HepG2 (cell line): ENCODE results near the gene PPP2R5C. TPM values are rescaled to one million over a fixed set of nuclear protein-coding genes. Genes with fewer than 3 reads are reported as not detected.

Experiments
- ATAC-seq: fragments of 200-7000 bp; cut with Tn5 transposase; 3 replicates; pipeline ENCODE4 v1.9.1; 2020; ENCODE audit warnings: mild to moderate bottlenecking, moderate library complexity
- BruUV-seq: library from RNA; stranded (reverse); fragments of 400-500 nt; replicated peaks from 2 replicates; lab custom pipeline; 2021; lab: Mats Ljungman, UMichigan
- CTCF ChIA-PET: fragments of 300-600 bp; formaldehyde crosslinking; extraction: SDS; loops from one replicate; lab custom pipeline; 2021; ENCODE audit warnings: low total read pairs, inconsistent platforms, low intra/inter-chr PET ratio; lab: Yijun Ruan, JAX
- POLR2A ChIA-PET: fragments of 350-600 bp; sonication (Branson Sonifier 250); formaldehyde crosslinking; loops from one replicate; lab custom pipeline; 2020; ENCODE audit warnings: antibody characterized with exemption, inconsistent platforms; lab: Yijun Ruan, JAX
- DNase-seq: peaks from one replicate; pipeline ENCODE4 v3.0.0-alpha.2; 2015; ENCODE audit warnings: low spot score
- FAIRE-seq: peaks from 3 replicates; lab custom pipeline; 2011; peaks lifted over from hg19 to GRCh38; lab: Jason Lieb, UNC
- H2AFZ ChIP-seq: one replicate; pipeline ENCODE4 v1.6.1; 2011; ENCODE audit warnings: low read length, inconsistent platforms
- H3K27ac ChIP-seq: fragments of 300-600 bp; 3 replicates; pipeline ENCODE4 v1.8.0; 2011; ENCODE audit warnings: mixed run types, mild to moderate bottlenecking, mixed read lengths, low read length, inconsistent platforms; ENCODE audit not compliant: insufficient read depth; ENCODE audit errors: extremely low read length
- H3K27me3 ChIP-seq, 2 experiments: fragments of 200-600 bp in 1 of 2; 2 replicates in 1 of 2; 3 replicates in 1 of 2; pipeline versions ENCODE4 v1.6.0 to v1.8.0; 2011; ENCODE audit warnings: low read length in 2 of 2, mild to moderate bottlenecking in 2 of 2, moderate library complexity in 2 of 2, inconsistent platforms in 1 of 2; ENCODE audit not compliant: insufficient read depth in 2 of 2, control insufficient read depth in 1 of 2
- H3K36me3 ChIP-seq, 2 experiments: fragments of 200-600 bp in 1 of 2; replicated peaks in 1 of 2; 2 replicates in 1 of 2; 3 replicates in 1 of 2; pipeline versions ENCODE4 v1.5.1 to v1.8.0; 2011; ENCODE audit warnings: low read length in 2 of 2, inconsistent platforms in 1 of 2; ENCODE audit not compliant: insufficient read depth in 2 of 2, control insufficient read depth in 1 of 2
- H3K4me1 ChIP-seq: 2 replicates; pipeline ENCODE4 v1.5.1; 2012; ENCODE audit warnings: low read length, inconsistent platforms; ENCODE audit not compliant: insufficient read depth
- H3K4me2 ChIP-seq: 2 replicates; pipeline ENCODE4 v1.6.0; 2011; ENCODE audit warnings: low read depth, low read length, inconsistent platforms
- H3K4me3 ChIP-seq, 3 experiments: fragments of 200-600 bp in 1 of 3; sonication (generic), shearing (Covaris generic) in 1 of 3; replicated peaks in 1 of 3; 2 replicates each; pipeline ENCODE4 v1.5.1; 2011 to 2016; ENCODE audit warnings: low read length in 3 of 3, inconsistent platforms in 2 of 3, low read depth in 2 of 3, mild to moderate bottlenecking in 2 of 3, control low read depth in 1 of 3, mixed read lengths in 1 of 3; ENCODE audit not compliant: insufficient read depth in 1 of 3
- H3K79me2 ChIP-seq: one replicate; pipeline ENCODE4 v1.6.1; 2011; ENCODE audit warnings: low read length, inconsistent platforms; ENCODE audit not compliant: insufficient read depth
- H3K9ac ChIP-seq: 2 replicates; pipeline ENCODE4 v1.6.0; 2011; ENCODE audit warnings: mild to moderate bottlenecking, low read depth, low read length, inconsistent platforms; ENCODE audit not compliant: insufficient read depth
- H3K9me3 ChIP-seq: 2 replicates; pipeline ENCODE4 v1.5.1; 2012; ENCODE audit warnings: mild to moderate bottlenecking, low read length
- H4K20me1 ChIP-seq: 2 replicates; pipeline ENCODE4 v1.6.0; 2011; ENCODE audit warnings: inconsistent platforms, mild to moderate bottlenecking, low read length, moderate library complexity; ENCODE audit not compliant: insufficient read depth
- ARNT ChIP-seq: fragments of 450-650 bp; IDR thresholded peaks from 2 replicates; pipeline ENCODE4 v1.6.1; 2017
- ATF2 ChIP-seq: sonication (generic); formaldehyde crosslinking; IDR thresholded peaks from 2 replicates; pipeline ENCODE4 v1.4.0; 2020; ENCODE audit warnings: missing genetic modification reagents
- HCFC1 ChIP-seq: fragments of 150-350 bp; IDR thresholded peaks from 2 replicates; pipeline ENCODE4 v1.6.1; 2014; ENCODE audit warnings: low read depth, low read length
- KLF15 ChIP-seq: sonication (generic); formaldehyde crosslinking; IDR thresholded peaks from 2 replicates; pipeline ENCODE4 v1.8.1; 2023; ENCODE audit warnings: borderline replicate concordance, mild to moderate bottlenecking, inconsistent platforms, missing genetic modification reagents, mixed read lengths
- KMT2B ChIP-seq: IDR thresholded peaks from 2 replicates; pipeline ENCODE4 v1.6.1; 2016; ENCODE audit warnings: missing genetic modification reagents, missing compliant biosample characterization
- POGK ChIP-seq: sonication (generic); formaldehyde crosslinking; conservative IDR thresholded peaks from 2 replicates; pipeline ENCODE4 v1.8.0; 2022; ENCODE audit warnings: mild to moderate bottlenecking, moderate library complexity, missing genetic modification reagents
- SAP130 ChIP-seq: IDR thresholded peaks from 2 replicates; pipeline ENCODE4 v1.6.1; 2016; ENCODE audit warnings: low read depth
- SNAPC2 ChIP-seq: sonication (generic); formaldehyde crosslinking; IDR thresholded peaks from 2 replicates; pipeline ENCODE4 v1.8.1; 2022; ENCODE audit warnings: mild to moderate bottlenecking, missing genetic modification reagents
- SNRNP70 ChIP-seq: fragments of 200-400 bp; formaldehyde crosslinking; IDR thresholded peaks from 2 replicates; pipeline ENCODE4 v1.6.1; 2017; ENCODE audit warnings: mild to moderate bottlenecking, low read depth, low read length, moderate library complexity
- ZBTB14 ChIP-seq: sonication (generic); formaldehyde crosslinking; IDR thresholded peaks from 2 replicates; pipeline ENCODE4 v1.4.0; 2020; ENCODE audit warnings: missing genetic modification reagents
- ZNF138 ChIP-seq: sonication (generic); formaldehyde crosslinking; IDR thresholded peaks from 2 replicates; pipeline ENCODE4 v1.5.0; 2020; ENCODE audit warnings: mild to moderate bottlenecking, low read depth, missing genetic modification reagents
- ZNF350 ChIP-seq: sonication (generic); formaldehyde crosslinking; IDR thresholded peaks from 2 replicates; pipeline ENCODE4 v1.4.0; 2020; ENCODE audit warnings: mild to moderate bottlenecking, low read depth, missing genetic modification reagents, borderline replicate concordance
- WGBS: methylation state at CpG from one replicate; pipeline ENCODE4 v1.1.6; 2017; ENCODE audit warnings: low lambda C conversion rate; 5-methylcytosine and 5-hydroxymethylcytosine counted together
- in situ Hi-C: cut with HindIII; loops from 2 replicates; pipeline ENCODE4 v1.10.0; 2017; ENCODE audit warnings: low pct_unique_long_range_greater_than_20kb; ENCODE audit not compliant: extremely low pct_ligation_motif_present
- intact Hi-C: fragments of 100-400 bp; cut with micrococcal nuclease; formaldehyde crosslinking; loops from one replicate; pipeline ENCODE4 v1.10.0; 2022; ENCODE audit not compliant: unreplicated experiment
- polyA plus RNA-seq, 8 experiments: library from polyadenylated mRNA; depleted of rRNA in 3 of 8; stranded (reverse) in 7 of 8; unstranded in 1 of 8; fragments of >200 nt; fragmentation: Illumina TruSeq in 4 of 8; extraction: Trizol in 4 of 8; gene quantifications; 2 replicates each; pipeline versions ENCODE4 v1.2.1 to v1.2.3, GENCODE V29; 2011 to 2016; ENCODE audit warnings: low read depth in 4 of 8, missing spikeins in 1 of 8, mixed read lengths in 1 of 8; ENCODE audit not compliant: insufficient read depth in 1 of 8
- total RNA-seq, 5 experiments: library from RNA; depleted of rRNA; stranded (reverse); fragments of >200 nt; fragmentation: Illumina TruSeq; extraction: Trizol; gene quantifications; 2 replicates each; pipeline ENCODE4 v1.2.3, GENCODE V29; 2016; ENCODE audit warnings: low read depth in 1 of 5
- TF ChIP-seq, protein P1 (sequence below): sonication (generic); formaldehyde crosslinking; IDR thresholded peaks from 2 replicates; pipeline ENCODE4 v1.5.0; 2020; ENCODE audit warnings: mild to moderate bottlenecking, missing genetic modification reagents, moderate library complexity
- TF ChIP-seq, protein P2 (sequence below): sonication (generic); formaldehyde crosslinking; IDR thresholded peaks from 2 replicates; pipeline ENCODE4 v1.4.0; 2020; ENCODE audit warnings: missing genetic modification reagents, borderline replicate concordance

The PPP2R5C gene
- total and polyA plus RNA-seq, 2 of the 13 experiments (the other 11 are each of a cell fraction or from before 2014, with no cell fraction given), result 74.3 to 78.5 TPM

DNA sequence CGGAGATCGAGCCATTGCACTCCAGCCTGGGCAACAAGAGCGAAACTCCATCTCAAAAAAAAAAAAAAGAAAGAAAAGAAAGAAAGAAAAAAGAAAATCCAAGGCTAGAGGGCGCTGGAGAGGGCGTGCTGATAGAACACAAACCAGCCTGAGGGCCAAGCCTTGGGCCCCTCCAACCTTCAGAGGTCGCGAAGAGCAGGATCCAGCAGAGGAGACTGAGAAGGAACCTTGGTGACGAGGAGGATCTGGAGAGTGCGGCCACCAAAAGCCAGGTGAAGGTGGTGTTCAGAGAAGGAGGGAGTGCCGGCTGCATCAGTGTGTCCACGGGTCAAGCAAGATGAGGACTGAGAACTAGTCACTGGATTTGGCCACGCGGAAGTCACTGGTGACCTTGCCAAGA, 198.7 kb downstream of the PPP2R5C start:
- H3K9me3 ChIP-seq, result no peaks in the 10 kb centered on the region
- no peaks in the 10 kb centered on the region for H3K36me3 ChIP-seq
- peaks cover 65% of the 10 kb centered on the region for H3K4me1 ChIP-seq
- in situ Hi-C loops (loop anchor here (5.0 kb wide), 2 partner anchors 137 to 357 kb away; partner anchors contain the start of gene ZNF839), intact Hi-C loops (loop anchor here (2.0 to 5.0 kb wide), 2 partner anchors 137 to 362 kb away; no protein-coding TSS in a partner anchor)
- 28% methylated on average over 9 of the region's 13 CpGs for WGBS
- DNase-seq (peak; percentile 40), FAIRE-seq (no peak), ATAC-seq (peak; percentile 3)
- peak overlapping the region; percentile 45 to 73 (median 46) for H3K4me3 ChIP-seq
- H3K9ac ChIP-seq, result peak overlapping the region; percentile 41
- no peaks in the 10 kb centered on the region for H4K20me1 ChIP-seq
- peaks cover 8% of the 10 kb centered on the region for H3K79me2 ChIP-seq
- H2AFZ ChIP-seq, result peak overlapping the region; percentile 94
- peaks cover 0 to 3% of the 10 kb centered on the region in 2 experiments; a peak in 2 of 5 replicates for H3K27me3 ChIP-seq
- no peak overlapping the region for H3K27ac ChIP-seq
- peak overlapping the region; percentile 93 for H3K4me2 ChIP-seq
- POLR2A ChIA-PET, result no interaction called here
- no TSS peak for BruUV-seq
- CTCF ChIA-PET, result interaction anchor here (0.6 to 3.0 kb wide), 4 partner anchors 12 to 253 kb away, joined by 3 to 14 read pairs (median 8); no protein-coding TSS in a partner anchor
- TF ChIP-seq SNRNP70 (no peak), HCFC1 (no peak), ARNT (no peak), ZBTB14 (no peak), KMT2B (CRISPR knock-in tag) (no peak), ATF2 (CRISPR knock-in tag) (no peak), POGK (CRISPR knock-in tag) (no peak), KLF15 (CRISPR knock-in tag) (no peak), ZNF138 (CRISPR knock-in tag) (no peak), SAP130 (CRISPR knock-in tag) (peak; percentile 47; the same call in 1 of the 2 replicates), ZNF350 (CRISPR knock-in tag) (0 out of 2 replicates have a peak, but pooled peaks have one; percentile 36), SNAPC2 (CRISPR knock-in tag) (no peak)
- TF ChIP-seq, protein P1, sequence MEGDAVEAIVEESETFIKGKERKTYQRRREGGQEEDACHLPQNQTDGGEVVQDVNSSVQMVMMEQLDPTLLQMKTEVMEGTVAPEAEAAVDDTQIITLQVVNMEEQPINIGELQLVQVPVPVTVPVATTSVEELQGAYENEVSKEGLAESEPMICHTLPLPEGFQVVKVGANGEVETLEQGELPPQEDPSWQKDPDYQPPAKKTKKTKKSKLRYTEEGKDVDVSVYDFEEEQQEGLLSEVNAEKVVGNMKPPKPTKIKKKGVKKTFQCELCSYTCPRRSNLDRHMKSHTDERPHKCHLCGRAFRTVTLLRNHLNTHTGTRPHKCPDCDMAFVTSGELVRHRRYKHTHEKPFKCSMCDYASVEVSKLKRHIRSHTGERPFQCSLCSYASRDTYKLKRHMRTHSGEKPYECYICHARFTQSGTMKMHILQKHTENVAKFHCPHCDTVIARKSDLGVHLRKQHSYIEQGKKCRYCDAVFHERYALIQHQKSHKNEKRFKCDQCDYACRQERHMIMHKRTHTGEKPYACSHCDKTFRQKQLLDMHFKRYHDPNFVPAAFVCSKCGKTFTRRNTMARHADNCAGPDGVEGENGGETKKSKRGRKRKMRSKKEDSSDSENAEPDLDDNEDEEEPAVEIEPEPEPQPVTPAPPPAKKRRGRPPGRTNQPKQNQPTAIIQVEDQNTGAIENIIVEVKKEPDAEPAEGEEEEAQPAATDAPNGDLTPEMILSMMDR, result peak; percentile 63
- TF ChIP-seq, protein P2, sequence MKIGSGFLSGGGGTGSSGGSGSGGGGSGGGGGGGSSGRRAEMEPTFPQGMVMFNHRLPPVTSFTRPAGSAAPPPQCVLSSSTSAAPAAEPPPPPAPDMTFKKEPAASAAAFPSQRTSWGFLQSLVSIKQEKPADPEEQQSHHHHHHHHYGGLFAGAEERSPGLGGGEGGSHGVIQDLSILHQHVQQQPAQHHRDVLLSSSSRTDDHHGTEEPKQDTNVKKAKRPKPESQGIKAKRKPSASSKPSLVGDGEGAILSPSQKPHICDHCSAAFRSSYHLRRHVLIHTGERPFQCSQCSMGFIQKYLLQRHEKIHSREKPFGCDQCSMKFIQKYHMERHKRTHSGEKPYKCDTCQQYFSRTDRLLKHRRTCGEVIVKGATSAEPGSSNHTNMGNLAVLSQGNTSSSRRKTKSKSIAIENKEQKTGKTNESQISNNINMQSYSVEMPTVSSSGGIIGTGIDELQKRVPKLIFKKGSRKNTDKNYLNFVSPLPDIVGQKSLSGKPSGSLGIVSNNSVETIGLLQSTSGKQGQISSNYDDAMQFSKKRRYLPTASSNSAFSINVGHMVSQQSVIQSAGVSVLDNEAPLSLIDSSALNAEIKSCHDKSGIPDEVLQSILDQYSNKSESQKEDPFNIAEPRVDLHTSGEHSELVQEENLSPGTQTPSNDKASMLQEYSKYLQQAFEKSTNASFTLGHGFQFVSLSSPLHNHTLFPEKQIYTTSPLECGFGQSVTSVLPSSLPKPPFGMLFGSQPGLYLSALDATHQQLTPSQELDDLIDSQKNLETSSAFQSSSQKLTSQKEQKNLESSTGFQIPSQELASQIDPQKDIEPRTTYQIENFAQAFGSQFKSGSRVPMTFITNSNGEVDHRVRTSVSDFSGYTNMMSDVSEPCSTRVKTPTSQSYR (CRISPR knock-in tag), result no peak
